BJ (cell line): ENCODE measurements around the gene RINL. TPM values are rescaled to one million over a fixed set of nuclear protein-coding genes. Genes with fewer than 3 reads are reported as not detected.

ENCODE experiments used
- CTCF ChIA-PET: fragments of 350-600 bp; formaldehyde crosslinking; extraction: SDS; loops from one replicate; lab custom pipeline; 2021; ENCODE audit warnings: antibody characterized with exemption, inconsistent platforms; lab: Yijun Ruan, JAX
- POLR2A ChIA-PET: fragments of 300-600 bp; sonication (Branson Sonifier 250); formaldehyde crosslinking; extraction: SDS; loops from one replicate; lab custom pipeline; 2021; ENCODE audit warnings: antibody characterized with exemption; lab: Charles Lee
- DNase-seq: peaks from one replicate; pipeline ENCODE4 v3.0.0-alpha.2; 2011; ENCODE audit warnings: low read depth
- H3K27me3 ChIP-seq: 2 replicates; pipeline ENCODE4 v1.6.0; 2011; ENCODE audit warnings: low read length; ENCODE audit not compliant: control insufficient read depth, insufficient read depth
- H3K36me3 ChIP-seq: 2 replicates; pipeline ENCODE4 v1.5.1; 2011; ENCODE audit warnings: low read length; ENCODE audit not compliant: control insufficient read depth, insufficient read depth
- H3K4me3 ChIP-seq: 2 replicates; pipeline ENCODE4 v1.5.1; 2011; ENCODE audit warnings: low read depth, mild to moderate bottlenecking, control low read depth, low read length
- polyA plus RNA-seq: library from polyadenylated mRNA; depleted of rRNA; stranded (reverse); fragments of >200 nt; gene quantifications from 2 replicates; pipeline ENCODE4 v1.2.3, GENCODE V29; 2011
- TF ChIP-seq, protein P1 (sequence below): IDR thresholded peaks from 2 replicates; pipeline ENCODE4 v1.5.1; 2011; ENCODE audit warnings: low read depth, mild to moderate bottlenecking, control low read depth, inconsistent platforms, low read length, moderate library complexity; ENCODE audit not compliant: insufficient read depth

RINL gene
- polyA plus RNA-seq, 1 experiment, result 1.9 TPM

DNA sequence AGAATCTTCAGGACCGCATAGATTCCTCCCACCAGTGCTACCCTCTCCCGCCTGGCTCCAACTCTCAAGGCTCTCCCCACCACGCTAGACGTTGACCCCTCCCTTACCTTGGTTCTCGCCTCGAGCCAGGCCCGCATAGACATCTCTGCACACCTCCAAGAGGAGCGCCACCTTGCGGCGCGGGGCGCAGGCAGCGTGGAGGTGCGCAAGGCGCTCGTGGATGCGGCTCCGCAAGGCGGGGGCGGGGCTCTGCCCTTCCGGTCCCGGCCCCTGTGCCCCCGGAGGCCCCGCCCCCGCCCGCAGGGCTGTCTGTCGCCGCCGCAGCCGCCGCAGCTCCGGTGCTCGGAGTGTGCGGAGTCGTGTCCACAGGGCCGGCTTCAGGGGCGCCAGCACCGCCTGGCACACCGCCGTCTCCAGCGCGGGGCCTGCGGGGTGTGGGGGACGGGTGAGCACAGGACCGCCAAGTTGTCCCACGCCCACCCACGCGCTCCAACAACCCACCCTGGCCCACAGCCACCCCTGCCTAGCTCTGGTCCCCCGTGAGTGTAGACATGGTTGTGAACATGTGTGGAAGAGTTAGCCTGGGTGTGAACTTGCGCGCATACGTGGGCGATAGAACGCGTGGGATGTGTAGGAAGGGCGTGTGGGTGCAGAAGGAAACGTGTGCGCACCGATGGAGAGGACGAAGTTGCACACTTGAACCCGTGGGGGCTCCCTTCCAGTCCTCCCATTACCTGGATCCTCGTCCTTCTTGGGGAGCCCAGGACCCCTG, 8.1 kb downstream of the RINL start:
- Histone ChIP-seq H3K4me3 (peak overlapping the region; percentile 37), H3K36me3 (no peaks in the 10 kb centered on the region), H3K27me3 (no peaks in the 10 kb centered on the region)
- ChIA-PET POLR2A (no interaction called here), CTCF (interaction anchor here (0.6 to 3.3 kb wide), 17 partner anchors 10 to 467 kb away, joined by 3 to 29 read pairs (median 5); partner anchors contain the start of genes ACTN4, FAM98C, NFKBIB and RINL)
- TF ChIP-seq, protein P1, sequence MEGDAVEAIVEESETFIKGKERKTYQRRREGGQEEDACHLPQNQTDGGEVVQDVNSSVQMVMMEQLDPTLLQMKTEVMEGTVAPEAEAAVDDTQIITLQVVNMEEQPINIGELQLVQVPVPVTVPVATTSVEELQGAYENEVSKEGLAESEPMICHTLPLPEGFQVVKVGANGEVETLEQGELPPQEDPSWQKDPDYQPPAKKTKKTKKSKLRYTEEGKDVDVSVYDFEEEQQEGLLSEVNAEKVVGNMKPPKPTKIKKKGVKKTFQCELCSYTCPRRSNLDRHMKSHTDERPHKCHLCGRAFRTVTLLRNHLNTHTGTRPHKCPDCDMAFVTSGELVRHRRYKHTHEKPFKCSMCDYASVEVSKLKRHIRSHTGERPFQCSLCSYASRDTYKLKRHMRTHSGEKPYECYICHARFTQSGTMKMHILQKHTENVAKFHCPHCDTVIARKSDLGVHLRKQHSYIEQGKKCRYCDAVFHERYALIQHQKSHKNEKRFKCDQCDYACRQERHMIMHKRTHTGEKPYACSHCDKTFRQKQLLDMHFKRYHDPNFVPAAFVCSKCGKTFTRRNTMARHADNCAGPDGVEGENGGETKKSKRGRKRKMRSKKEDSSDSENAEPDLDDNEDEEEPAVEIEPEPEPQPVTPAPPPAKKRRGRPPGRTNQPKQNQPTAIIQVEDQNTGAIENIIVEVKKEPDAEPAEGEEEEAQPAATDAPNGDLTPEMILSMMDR, result peak; percentile 86
- DNase-seq, result no peak

DNA sequence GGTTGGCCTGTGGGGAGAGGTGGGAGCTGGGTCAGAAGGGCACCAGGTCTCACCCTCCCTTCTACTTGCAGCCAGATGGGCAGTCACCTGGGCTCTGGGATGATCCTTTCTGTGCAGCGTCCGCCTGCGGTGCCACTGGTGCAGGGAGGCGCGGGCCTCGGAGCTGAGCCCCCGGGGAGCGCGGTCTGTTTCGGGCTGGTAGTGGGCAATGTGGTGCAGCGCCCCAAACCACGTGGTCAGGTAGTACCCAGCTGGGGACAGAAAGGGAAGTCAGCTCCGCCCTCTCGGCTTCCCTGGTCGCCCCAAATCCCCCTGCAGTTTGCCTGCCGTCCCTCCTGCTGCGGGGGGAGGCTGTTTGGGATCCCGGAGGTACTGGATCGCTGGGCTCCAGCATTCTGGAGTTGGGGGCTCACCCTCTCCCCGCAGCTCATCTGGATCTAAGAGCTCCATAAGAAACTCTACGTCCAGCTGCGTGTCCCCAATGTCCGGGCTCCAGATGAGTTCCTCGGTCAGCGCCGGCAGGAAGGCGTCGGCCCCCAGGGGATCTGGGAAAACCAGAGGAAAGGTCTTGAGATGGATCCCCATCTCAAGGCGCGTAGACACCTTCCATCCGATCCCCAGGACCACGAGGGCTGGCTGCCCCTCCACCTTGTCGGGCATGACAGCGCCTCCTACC, 8.8 kb downstream of the RINL start:
- H3K4me3 ChIP-seq, result peak overlapping the region; percentile 37
- ChIA-PET CTCF (interaction anchor here (0.7 to 3.3 kb wide), 17 partner anchors 9 to 467 kb away, joined by 3 to 29 read pairs (median 4); partner anchors contain the start of genes ACTN4, FAM98C, NFKBIB and RINL), POLR2A (no interaction called here)
- no peaks in the 10 kb centered on the region for H3K36me3 ChIP-seq
- TF ChIP-seq, protein P1, result no peak
- H3K27me3 ChIP-seq, result no peaks in the 10 kb centered on the region
- DNase-seq, result no peak

DNA sequence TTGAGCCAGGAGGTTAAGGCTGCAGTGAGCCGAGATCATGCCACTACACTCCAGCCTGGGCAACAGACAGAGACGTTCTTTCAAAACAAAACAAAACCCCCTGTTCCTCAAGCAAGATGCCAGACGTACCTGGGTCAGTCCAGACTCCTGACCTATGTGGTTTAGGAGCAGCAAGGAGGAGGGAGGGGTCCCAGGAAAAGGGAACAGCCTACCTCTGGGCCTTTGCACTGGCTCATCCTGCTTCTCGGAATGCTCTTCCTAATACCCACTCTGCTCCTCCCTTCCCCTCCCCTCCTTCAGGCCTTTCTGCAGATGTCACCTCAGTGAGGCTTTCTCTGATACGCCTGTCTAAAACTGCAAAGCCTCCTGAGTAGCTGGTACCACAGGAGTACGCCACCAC, 9.5 kb downstream of the RINL start:
- H3K36me3 ChIP-seq, result no peaks in the 10 kb centered on the region
- CTCF ChIA-PET, result interaction anchor here (0.9 to 3.3 kb wide), 9 partner anchors 8 to 209 kb away, joined by 3 to 29 read pairs (median 10); partner anchors contain the start of genes NFKBIB, RINL and SIRT2
- TF ChIP-seq, protein P1, result no peak
- DNase-seq, result no peak
- no peaks in the 10 kb centered on the region for H3K27me3 ChIP-seq
- no peak overlapping the region for H3K4me3 ChIP-seq
- POLR2A ChIA-PET, result no interaction called here

DNA sequence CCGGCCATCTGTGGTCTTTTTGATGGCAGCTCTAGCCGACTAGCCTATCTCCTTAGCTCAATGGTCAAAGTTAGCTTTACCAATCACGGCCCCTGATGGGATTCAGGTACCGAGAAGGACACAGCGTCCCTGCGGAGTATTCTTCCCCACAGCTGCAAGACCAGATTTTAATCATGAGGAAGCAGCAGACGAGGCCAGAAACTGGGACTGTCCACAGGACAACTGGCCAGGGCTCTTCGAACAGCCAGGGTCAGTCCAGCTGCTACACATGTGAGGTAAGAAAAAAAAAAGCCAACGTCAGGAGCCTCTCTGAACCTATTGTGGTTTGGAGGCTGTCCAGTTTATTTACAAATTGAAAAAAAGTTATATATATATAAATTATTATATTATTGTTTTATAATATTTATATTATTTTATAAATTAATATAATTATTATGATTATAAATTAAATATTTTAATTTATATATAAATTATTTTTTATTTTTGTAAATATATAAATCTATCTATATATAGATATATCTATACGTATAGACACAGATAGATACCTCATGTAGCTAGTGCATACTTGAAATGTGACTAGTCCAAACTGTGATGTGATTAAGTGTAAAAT, 10.8 kb downstream of the RINL start:
- POLR2A ChIA-PET, result no interaction called here
- Histone ChIP-seq H3K27me3 (no peaks in the 10 kb centered on the region), H3K36me3 (no peaks in the 10 kb centered on the region), H3K4me3 (no peak overlapping the region)
- no peak for DNase-seq
- CTCF ChIA-PET, result interaction anchor here (0.8 to 1.3 kb wide), 2 partner anchors 23 to 465 kb away, joined by 3 read pairs; partner anchors contain the start of gene FAM98C
- TF ChIP-seq, protein P1, result no peak
